Nephron progenitor cell (in vitro differentiated cells): ENCODE results near the gene HOMER3.

Experiments
- DNase-seq: peaks from one replicate; pipeline ENCODE4 v3.0.0; 2021
- H3K27ac Mint-ChIP-seq: 2 replicates; pipeline ENCODE4 v1.8.0; 2021; ENCODE audit warnings: mild to moderate bottlenecking, moderate library complexity, mixed read lengths
- H3K27me3 Mint-ChIP-seq: 2 replicates; pipeline ENCODE4 v1.8.0; 2021; ENCODE audit warnings: mild to moderate bottlenecking, low read depth, mixed read lengths; ENCODE audit not compliant: poor library complexity
- H3K36me3 Mint-ChIP-seq: 2 replicates; pipeline ENCODE4 v1.8.0; 2021; ENCODE audit warnings: low read depth, mixed read lengths
- H3K4me1 Mint-ChIP-seq: 2 replicates; pipeline ENCODE4 v1.8.0; 2021; ENCODE audit warnings: mixed read lengths
- H3K4me3 Mint-ChIP-seq: 2 replicates; pipeline ENCODE4 v1.8.0; 2021; ENCODE audit warnings: mild to moderate bottlenecking, moderate library complexity, mixed read lengths
- H3K9me3 Mint-ChIP-seq: 2 replicates; pipeline ENCODE4 v1.8.0; 2021; ENCODE audit warnings: mild to moderate bottlenecking, moderate library complexity, mixed read lengths
- TF ChIP-seq, protein P1 (sequence below): fragments of 200-600 bp; sonication (generic); IDR thresholded peaks from 2 replicates; pipeline ENCODE4 v1.5.0; 2021; ENCODE audit warnings: antibody characterized with exemption

Gene HOMER3

GRCh38 chr19:18945297-18945696, 4.3 kb upstream of the HOMER3 start:
- no peak overlapping the region for H3K27ac Mint-ChIP-seq
- TF ChIP-seq, protein P1, sequence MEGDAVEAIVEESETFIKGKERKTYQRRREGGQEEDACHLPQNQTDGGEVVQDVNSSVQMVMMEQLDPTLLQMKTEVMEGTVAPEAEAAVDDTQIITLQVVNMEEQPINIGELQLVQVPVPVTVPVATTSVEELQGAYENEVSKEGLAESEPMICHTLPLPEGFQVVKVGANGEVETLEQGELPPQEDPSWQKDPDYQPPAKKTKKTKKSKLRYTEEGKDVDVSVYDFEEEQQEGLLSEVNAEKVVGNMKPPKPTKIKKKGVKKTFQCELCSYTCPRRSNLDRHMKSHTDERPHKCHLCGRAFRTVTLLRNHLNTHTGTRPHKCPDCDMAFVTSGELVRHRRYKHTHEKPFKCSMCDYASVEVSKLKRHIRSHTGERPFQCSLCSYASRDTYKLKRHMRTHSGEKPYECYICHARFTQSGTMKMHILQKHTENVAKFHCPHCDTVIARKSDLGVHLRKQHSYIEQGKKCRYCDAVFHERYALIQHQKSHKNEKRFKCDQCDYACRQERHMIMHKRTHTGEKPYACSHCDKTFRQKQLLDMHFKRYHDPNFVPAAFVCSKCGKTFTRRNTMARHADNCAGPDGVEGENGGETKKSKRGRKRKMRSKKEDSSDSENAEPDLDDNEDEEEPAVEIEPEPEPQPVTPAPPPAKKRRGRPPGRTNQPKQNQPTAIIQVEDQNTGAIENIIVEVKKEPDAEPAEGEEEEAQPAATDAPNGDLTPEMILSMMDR: no peak

GRCh38 chr19:18943465-18943864, 2.4 kb upstream of the HOMER3 start:
- Mint-ChIP-seq H3K9me3 (no peaks in the 10 kb centered on the region), H3K4me3 (no peak overlapping the region), H3K36me3 (peaks cover 14% of the 10 kb centered on the region), H3K27me3 (peaks cover 3% of the 10 kb centered on the region), H3K4me1 (peaks cover 30% of the 10 kb centered on the region), H3K27ac (no peak overlapping the region)
- TF ChIP-seq, protein P1: no peak
- no peak for DNase-seq

More at GRCh38 chr19:18945297-18945696, 4.3 kb upstream of the HOMER3 start:
- H3K36me3 Mint-ChIP-seq: peaks cover 14% of the 10 kb centered on the region
- H3K9me3 Mint-ChIP-seq: no peaks in the 10 kb centered on the region
- peaks cover 15% of the 10 kb centered on the region for H3K4me1 Mint-ChIP-seq
- H3K27me3 Mint-ChIP-seq: peaks cover 3% of the 10 kb centered on the region
- no peak for DNase-seq
- H3K4me3 Mint-ChIP-seq: no peak overlapping the region

DNA sequence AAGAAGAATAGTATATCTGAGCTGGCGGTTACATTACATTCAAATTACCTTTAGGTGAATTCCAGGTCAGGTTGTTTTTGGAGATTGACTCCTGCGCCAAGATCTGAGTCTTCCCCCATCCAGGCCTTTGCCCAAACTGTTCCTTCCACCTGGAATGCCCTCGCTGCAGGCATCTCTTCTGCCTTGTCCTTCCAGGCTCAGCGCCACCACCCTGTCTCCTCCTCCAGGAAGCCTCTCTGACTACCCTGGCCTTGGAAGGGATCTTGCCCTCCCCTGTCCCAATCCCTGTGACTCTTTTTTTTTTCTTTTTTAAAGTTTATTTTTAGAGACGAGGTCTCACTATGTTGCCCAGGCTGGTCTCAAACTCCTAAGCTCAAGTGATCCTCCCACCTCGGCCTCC, 1.7 kb upstream of the HOMER3 start:
- H3K36me3 Mint-ChIP-seq: peaks cover 20% of the 10 kb centered on the region
- H3K27me3 Mint-ChIP-seq: peaks cover 3% of the 10 kb centered on the region
- H3K4me1 Mint-ChIP-seq: peaks cover 31% of the 10 kb centered on the region
- no peak for DNase-seq
- H3K27ac Mint-ChIP-seq: no peak overlapping the region
- peak overlapping the region; percentile 72 for H3K4me3 Mint-ChIP-seq
- H3K9me3 Mint-ChIP-seq: no peaks in the 10 kb centered on the region
- TF ChIP-seq, protein P1: no peak

- Mint-ChIP-seq H3K4me3 (peak overlapping the region; percentile 72), H3K27ac (peak overlapping the region; percentile 86), H3K4me1 (peaks cover 31% of the 10 kb centered on the region), H3K9me3 (no peaks in the 10 kb centered on the region), H3K27me3 (peaks cover 3% of the 10 kb centered on the region), H3K36me3 (peaks cover 26% of the 10 kb centered on the region)
- TF ChIP-seq, protein P1: no peak
- no peak for DNase-seq
These were observed 774 bp upstream of the HOMER3 start for GRCh38 chr19:18941628-18942354.

DNA sequence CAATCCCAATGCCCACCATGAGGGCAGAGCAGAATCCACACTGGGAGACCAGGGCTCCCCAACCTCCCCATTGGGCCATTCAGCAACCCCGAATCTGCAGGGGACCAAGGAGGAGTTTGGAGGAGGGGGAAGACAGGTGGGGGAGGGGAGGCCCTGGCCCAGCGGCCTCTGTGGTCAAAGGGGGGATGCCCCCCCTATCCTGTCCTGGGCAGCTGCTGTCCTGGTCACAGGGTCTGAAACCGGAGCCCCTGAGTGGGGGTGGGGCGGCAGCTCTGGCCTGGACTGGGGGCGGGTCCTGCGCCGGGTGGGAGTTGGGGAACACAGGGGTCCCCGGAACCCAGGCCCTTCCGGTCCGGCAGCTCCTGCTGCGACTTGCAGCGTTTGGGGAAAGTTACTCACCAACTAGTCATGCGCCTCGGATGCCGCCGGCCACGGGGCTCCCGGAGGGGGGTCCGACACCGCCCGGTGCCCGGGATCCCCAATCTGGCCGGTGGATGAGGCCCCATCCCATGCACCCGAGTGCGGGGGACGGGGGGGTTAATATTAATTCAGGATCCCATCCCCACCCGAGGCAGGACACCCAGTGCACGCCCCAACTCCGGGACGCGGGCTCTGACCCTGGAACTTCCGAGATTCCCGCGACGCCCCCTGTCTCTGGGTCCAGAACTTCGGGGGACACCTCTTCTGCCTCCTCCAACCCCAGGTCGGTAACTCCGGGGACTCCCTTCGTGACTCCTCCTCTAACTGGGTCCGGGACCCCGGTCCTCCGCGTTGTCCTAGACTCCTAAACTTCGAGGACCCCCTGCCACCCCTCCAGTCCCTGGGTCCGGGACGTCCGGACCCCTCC, 872 bp downstream of the HOMER3 start:
- H3K27me3 Mint-ChIP-seq: peaks cover 3% of the 10 kb centered on the region
- H3K4me3 Mint-ChIP-seq: peak overlapping the region; percentile 90
- H3K9me3 Mint-ChIP-seq: no peaks in the 10 kb centered on the region
- peak; percentile 77 for DNase-seq
- peak overlapping the region; percentile 87 for H3K27ac Mint-ChIP-seq
- peaks cover 31% of the 10 kb centered on the region for H3K4me1 Mint-ChIP-seq
- peaks cover 22% of the 10 kb centered on the region for H3K36me3 Mint-ChIP-seq
- TF ChIP-seq, protein P1: no peak
